ENCODE data around the gene EPYC. TPM values are rescaled to one million over a fixed set of nuclear protein-coding genes. Genes with fewer than 3 reads are reported as not detected.
A peak's percentile ranks its signal among the peaks of the same experiment; 100 is the strongest.

Gene EPYC
- total and polyA plus RNA-seq, 12 donors: 0.78 TPM; not detected in 11

DNA sequence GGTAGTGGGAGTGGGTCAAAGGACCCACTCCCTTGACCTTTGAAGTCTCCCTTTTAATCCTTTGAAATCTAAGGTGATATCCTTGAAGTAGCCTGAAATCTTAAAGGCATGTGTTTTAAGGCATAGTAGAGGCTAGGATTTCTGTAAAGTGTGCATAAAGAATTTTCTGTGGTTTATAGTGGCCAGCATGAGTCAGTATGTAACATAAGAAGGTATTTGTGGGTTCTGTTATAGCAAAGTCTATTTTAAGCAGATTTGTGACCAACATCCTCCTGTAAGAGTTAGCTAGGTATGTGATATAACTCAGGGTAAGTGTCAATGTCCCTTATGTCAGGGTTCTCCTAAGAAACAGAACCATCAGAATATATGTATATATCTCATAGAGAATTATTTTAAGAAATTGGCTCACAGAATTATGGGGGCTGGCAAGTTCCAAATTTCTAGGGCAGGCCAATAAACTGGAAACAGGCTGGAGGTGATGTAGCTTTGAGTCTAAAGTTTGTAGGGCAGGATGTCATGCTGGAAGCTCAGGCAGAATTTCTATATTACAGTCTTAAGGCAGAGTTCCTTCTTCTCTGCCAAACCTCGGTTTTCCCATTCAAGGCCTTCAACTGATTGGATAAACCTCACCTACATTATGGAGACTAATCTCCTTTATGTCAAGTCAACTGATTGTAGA lies 18.7 kb upstream of the EPYC start:
- DNase-seq: no peak
- H3K27me3 ChIP-seq: no peaks in the 10 kb centered on the region
- no peaks in the 10 kb centered on the region for H3K36me3 ChIP-seq (replicated peaks in 1 of 2)
- TF ChIP-seq POLR2A (IDR thresholded peaks at IDR 0.05): no peak
- TF ChIP-seq, protein P1, sequence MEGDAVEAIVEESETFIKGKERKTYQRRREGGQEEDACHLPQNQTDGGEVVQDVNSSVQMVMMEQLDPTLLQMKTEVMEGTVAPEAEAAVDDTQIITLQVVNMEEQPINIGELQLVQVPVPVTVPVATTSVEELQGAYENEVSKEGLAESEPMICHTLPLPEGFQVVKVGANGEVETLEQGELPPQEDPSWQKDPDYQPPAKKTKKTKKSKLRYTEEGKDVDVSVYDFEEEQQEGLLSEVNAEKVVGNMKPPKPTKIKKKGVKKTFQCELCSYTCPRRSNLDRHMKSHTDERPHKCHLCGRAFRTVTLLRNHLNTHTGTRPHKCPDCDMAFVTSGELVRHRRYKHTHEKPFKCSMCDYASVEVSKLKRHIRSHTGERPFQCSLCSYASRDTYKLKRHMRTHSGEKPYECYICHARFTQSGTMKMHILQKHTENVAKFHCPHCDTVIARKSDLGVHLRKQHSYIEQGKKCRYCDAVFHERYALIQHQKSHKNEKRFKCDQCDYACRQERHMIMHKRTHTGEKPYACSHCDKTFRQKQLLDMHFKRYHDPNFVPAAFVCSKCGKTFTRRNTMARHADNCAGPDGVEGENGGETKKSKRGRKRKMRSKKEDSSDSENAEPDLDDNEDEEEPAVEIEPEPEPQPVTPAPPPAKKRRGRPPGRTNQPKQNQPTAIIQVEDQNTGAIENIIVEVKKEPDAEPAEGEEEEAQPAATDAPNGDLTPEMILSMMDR (IDR thresholded peaks at IDR 0.05): no peak
- H3K4me3 ChIP-seq: no peak overlapping the region
- WGBS, 4 donors: 57 to 81% (median 71%) methylated on average over 1 of the region's 1 CpG
- no peaks in the 10 kb centered on the region for H3K9me3 ChIP-seq (replicated peaks in 1 of 3)
- H3K4me1 ChIP-seq (replicated peaks in 1 of 2): no peaks in the 10 kb centered on the region
- H3K27ac ChIP-seq: no peak overlapping the region
- intact Hi-C loops (cut with DNase I): no loop called here

DNA sequence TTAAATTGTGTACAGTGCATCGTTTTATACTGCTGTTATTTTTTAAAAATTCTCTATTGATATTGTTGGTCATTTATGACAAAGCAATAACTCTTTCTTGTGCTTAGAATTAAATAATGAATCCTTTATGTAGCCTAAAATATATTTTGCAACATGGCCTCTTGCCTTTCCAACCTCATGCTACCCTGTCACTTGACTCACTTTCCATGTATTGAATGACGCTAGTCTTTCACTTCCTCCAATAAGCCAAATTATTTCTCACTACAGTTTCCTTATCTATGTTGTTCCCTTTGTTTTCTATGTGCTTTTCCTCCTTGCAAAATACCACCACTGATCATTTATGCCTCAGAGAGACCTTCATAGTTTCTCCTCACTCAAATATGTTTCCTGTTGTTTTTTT lies 16.3 kb upstream of the EPYC start:
- H3K4me1 ChIP-seq (replicated peaks in 1 of 2): no peaks in the 10 kb centered on the region
- WGBS, 4 donors: 77 to 86% (median 81%) methylated on average over 2 of the region's 2 CpGs
- DNase-seq: no peak
- H3K27me3 ChIP-seq: no peaks in the 10 kb centered on the region
- no peaks in the 10 kb centered on the region for H3K9me3 ChIP-seq (replicated peaks in 1 of 3)
- H3K27ac ChIP-seq: no peak overlapping the region
- H3K36me3 ChIP-seq (replicated peaks in 1 of 2): no peaks in the 10 kb centered on the region
- intact Hi-C loops (cut with DNase I): no loop called here
- TF ChIP-seq POLR2A (IDR thresholded peaks at IDR 0.05): no peak
- TF ChIP-seq, protein P1 (IDR thresholded peaks at IDR 0.05): no peak
- no peak overlapping the region for H3K4me3 ChIP-seq

DNA sequence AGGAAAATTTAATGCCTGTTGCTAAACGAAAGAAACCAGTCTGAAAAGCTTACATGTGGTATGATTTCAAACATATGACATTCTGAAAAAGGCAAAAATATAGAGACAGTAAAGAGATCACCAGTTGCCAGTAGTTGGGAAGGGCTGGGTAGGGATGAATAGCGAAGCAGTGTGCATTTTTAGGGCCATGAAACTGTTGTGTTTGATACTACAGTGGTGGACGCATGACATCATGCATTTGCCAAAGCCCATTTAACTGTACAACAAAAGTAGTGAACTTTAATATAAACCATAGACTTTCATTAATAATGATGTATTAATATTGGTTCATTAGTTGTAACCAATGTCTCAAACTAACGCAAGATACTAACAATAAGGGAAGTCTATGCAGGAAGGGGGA lies 14.7 kb upstream of the EPYC start:
- H3K4me1 ChIP-seq (replicated peaks in 1 of 2): no peaks in the 10 kb centered on the region
- no peaks in the 10 kb centered on the region for H3K9me3 ChIP-seq (replicated peaks in 1 of 3)
- DNase-seq: no peak
- TF ChIP-seq, protein P1 (IDR thresholded peaks at IDR 0.05): no peak
- no peak for TF ChIP-seq POLR2A (IDR thresholded peaks at IDR 0.05)
- no peaks in the 10 kb centered on the region for H3K27me3 ChIP-seq
- WGBS, 4 donors: 80 to 93% (median 89%) methylated on average over 4 of the region's 4 CpGs
- intact Hi-C loops (cut with DNase I): no loop called here
- no peaks in the 10 kb centered on the region for H3K36me3 ChIP-seq (replicated peaks in 1 of 2)
- no peak overlapping the region for H3K27ac ChIP-seq
- H3K4me3 ChIP-seq: no peak overlapping the region

DNA sequence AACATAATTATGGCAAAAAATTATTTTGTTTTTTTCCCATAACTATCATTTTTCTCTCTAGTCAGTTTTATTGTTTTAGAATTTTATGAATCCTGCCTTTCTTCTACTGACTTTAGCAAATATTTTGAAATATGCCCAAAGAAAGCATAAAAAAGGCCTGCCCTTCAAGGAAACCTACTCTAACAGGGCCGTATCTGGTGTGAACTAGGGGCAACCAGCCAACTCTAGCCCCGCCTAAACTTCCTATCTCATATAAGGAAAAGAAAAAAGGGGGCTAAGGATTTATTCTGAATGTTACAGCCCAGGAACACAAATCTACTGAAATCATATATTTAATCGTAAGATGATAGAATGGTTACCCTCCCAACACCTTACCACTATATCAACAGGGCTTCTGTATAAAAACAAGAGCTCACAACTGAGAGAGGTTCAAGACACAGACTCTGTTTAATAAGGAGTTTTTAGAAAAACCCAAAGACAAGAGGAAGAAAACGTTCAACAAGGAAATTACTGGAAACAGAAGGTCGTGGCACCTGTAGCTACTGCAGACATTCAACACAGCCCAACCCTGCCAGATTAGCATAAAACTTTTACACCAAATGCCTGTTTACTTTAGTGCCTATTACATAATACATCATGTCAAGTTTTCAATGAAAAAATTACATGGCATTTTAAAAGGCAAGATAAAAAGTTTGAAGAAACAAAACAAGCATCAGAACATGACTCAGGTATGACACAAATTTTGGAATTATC lies 12.9 kb upstream of the EPYC start:
- WGBS, 4 donors: 54 to 67% (median 62%) methylated on average over 5 of the region's 5 CpGs

More for the DNA sequence above, 12.9 kb upstream of the EPYC start:
- Histone ChIP-seq H3K4me1 (replicated peaks in 1 of 2) (no peaks in the 10 kb centered on the region), H3K36me3 (replicated peaks in 1 of 2) (no peaks in the 10 kb centered on the region), H3K27ac (peak overlapping the region in 1 of 5 donors; percentile 24), H3K9me3 (replicated peaks in 1 of 3) (no peaks in the 10 kb centered on the region), H3K4me3 (no peak overlapping the region), H3K27me3 (no peaks in the 10 kb centered on the region)
- no peak for DNase-seq
- TF ChIP-seq POLR2A (IDR thresholded peaks at IDR 0.05): no peak
- TF ChIP-seq, protein P1 (IDR thresholded peaks at IDR 0.05): no peak
- intact Hi-C loops (cut with DNase I): no loop called here

Data from adrenal gland (tissue), 12 donors.